HG02885 (cell line): Measurements from ENCODE around the gene HAUS6.
"Not testable (repeated sequence)": the region's sequence is repeated elsewhere in the genome, so short reads cannot be mapped to it uniquely, and the experiment has no call there.

Experiments
- ATAC-seq: cut with Tn5 transposase; IDR thresholded peaks from one replicate; pipeline ENCODE4 v1.9.1; 2021; ENCODE audit warnings: mild to moderate bottlenecking; ENCODE audit not compliant: unreplicated experiment, poor library complexity

The HAUS6 gene

DNA sequence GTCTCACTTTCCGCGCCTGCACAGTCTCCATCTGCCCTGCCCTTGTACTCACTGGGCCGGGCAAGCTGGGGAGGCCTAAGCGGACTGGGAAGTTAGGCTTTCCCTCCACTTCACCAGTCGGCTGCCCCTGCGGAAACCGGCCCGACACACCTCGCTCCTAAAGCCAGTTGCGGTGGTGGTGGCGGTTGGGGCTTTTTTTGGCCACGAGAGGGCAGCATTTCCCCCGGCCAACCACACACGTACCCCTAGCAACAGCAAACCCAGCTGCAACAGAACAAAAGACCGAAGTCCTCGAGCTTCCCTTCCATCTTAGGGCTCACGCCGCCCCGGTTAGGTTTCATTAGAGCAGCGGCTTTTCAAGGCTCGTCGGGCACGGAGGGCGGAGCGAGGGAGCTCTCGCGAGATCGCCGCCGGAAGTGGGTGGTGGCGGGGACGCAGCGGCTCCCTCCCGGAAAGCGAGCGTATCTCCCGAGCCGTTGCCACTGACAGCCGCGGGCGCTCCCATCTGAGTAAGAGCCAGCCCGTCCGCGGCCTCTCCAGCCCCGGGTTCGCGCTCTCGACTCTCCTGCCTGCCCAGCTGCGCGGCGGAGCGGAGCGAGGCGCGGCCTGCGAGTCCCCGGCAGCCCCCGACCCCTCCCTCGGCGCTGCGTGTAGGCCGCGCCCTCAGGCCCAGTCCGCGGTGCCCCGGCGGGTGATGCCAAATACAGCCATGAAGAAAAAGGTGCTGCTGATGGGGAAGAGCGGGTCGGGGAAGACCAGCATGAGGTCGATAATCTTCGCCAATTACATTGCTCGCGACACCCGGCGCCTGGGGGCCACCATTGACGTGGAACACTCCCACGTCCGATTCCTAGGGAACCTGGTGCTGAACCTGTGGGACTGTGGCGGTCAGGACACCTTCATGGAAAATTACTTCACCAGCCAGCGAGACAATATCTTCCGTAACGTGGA is 53.5 kb downstream of the HAUS6 start, which contains the start of gene RRAGA:
TSS of gene RRAGA (plus strand) at position 462 of the 951 bp plus-strand sequence. CDS start at position 695, 233 bp downstream.
- peak; percentile 88 for ATAC-seq

DNA sequence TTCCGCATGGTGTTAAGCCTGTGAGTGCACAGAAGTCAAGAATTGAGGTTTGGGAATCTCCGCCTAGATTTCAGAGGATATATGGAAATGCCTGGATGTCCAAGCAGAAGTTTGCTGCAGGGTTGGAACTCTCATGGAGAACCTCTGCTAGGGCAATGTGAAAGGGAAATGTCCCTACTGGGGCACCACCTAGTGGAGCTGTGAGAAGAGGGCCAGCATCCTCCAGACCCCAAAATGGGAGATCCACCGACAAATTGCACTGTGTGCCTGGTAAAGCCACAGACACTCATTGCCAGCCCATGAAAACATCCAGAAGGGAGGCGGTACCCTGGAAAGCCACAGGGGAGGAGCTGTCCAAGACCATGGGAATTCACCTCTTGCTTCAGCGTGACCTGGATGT is 66.1 kb downstream of the HAUS6 start:
- ATAC-seq, result no peak

DNA sequence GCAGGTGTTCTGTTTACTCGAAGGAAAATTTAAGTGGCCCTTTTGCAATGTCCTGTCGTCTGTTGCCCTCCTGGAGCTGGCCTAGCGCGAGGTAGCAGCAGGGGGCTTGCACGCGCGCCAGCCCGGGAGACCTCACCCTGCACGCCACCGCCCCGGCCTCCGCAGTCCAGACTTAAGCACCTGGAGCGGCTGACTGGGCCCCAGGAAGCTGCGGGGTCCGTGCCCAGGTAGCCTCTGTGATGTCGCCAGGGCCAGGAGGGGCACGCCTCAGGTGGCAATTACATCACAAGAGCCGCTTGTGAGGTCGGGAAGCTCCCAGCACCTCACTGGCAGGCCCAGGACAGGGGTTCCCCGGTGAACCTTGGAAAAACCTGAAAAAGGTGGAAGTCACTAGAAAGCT is 69.7 kb downstream of the HAUS6 start, which contains the start of gene SAXO1:
TSS of gene SAXO1 (minus strand) at position 195 of the 400 bp plus-strand sequence. CDS start 301 bp downstream, outside the sequence.
- no peak for ATAC-seq

DNA sequence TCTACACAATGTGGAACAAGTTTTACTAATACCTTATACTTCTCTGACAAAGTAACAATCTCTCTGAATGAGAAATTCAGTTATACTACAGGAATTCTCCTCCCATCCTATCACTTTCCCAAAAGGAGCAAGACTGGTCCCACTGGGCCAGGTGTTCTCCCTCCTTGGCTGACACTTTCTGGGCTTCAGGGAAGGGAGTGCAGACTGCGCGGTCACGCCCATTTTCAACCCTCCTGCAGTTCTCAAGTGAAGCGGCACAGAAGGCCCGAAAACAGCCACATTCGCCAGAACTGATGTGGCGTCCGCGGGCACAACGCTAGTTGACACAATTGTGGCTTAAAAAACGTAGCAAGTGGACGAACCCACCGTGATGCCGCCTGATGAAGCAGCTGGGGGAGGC is 70.3 kb downstream of the HAUS6 start:
- no peak for ATAC-seq

DNA sequence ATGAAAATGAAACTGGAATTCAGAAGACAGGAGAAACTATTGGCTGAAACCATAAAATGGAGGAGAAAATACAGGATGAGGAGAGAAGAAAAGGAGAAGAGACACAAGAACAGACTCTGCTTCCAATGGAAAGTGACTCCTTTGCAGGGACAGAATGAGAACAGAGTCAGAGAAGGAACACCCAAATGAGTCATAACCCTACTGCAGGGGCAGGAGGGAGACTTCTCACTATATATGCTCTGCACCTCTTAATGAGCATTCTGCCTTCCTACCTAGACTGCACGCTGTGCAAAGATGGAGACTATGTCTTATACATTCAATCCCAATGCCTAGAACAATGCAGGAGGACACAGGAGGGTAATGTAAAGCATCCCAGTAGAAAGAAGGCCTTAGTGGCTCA is 71.8 kb downstream of the HAUS6 start:
- ATAC-seq, result peak; percentile 86

DNA sequence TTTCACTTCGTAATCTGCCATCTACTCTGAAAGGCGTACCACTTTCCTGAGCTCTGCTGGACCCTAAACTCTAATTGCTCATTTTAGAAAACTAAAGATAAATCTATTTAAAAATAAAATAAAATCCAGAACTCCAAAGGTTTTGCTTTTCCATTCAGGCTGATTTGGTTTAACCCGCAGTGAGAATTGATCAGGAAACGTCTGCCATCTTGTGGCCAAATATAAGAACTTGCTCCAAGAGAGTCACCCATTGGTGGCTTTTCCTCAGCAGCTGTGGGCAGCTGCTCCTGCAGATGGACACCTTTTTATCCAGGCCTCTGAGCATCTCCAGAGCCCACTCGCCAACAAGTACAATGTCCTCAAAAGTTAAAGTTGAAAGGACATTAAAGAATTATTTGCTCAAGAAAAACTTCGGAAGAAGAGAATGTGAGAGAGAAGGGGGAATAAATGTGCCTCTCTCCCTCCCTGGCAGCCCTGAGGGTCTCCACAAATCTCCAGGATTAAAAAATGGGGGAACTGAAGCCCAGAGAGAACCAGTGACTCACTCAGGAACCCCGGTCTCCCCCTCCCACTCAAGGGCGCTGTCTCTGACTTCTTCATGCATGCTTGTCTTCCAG is 73.8 kb downstream of the HAUS6 start:
- peak; percentile 57 for ATAC-seq

DNA sequence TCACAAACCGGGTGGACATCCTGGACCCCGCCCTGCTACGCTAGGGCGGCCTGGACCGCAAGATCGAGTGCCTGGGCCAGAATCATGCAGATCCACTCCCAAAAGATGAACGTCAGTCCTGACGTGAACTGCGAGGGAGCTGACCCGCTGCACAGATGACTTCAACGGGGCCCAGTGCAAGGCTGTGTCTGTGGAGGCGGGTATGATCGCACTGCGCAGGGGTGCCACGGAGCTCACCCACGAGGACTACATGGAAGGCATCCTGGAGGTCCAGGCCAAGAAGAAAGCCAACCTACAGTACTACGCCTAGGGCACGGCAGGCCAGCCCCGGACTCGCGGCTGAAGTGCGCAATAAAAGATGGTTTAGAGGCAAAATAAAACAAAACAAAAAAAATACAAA is 74.9 kb downstream of the HAUS6 start:
- no peak for ATAC-seq

DNA sequence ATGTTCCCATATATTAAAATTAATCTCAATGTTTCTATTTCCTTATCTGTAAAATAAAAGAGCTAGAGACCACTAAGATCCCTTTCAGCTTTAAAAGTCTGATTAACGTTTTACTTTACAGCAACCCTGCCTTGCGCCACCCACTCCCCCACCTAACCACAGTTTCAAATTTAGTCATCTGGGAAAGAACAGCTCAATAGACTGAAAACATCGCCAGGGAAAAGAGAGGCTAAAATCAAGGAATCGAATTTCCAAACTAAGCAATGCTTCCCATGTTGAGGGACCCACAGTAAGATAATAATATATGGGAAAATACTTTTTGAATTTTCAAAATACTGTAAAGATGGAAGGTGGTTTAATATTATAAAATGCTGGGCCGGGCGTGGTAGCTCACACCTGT is 76.3 kb downstream of the HAUS6 start:
- no peak for ATAC-seq

DNA sequence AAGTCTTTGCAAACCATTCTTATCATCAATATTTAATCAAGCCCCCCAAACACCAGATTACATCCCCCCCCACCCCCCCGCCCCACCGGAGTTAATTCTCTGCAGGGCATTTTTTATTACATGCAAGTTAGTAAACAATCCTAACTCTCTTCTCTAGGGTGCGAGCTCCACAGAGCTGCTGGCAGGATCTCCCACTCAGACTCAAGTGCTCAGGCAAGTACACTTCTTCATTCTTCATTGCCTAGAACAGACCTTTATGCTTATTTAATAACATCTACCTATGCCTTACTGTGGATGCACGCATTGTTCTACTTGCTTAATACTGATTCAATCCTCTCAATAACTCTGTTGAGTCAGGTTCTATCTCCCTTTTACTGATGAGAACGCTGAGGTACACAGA is 79.6 kb downstream of the HAUS6 start:
- no peak for ATAC-seq

DNA sequence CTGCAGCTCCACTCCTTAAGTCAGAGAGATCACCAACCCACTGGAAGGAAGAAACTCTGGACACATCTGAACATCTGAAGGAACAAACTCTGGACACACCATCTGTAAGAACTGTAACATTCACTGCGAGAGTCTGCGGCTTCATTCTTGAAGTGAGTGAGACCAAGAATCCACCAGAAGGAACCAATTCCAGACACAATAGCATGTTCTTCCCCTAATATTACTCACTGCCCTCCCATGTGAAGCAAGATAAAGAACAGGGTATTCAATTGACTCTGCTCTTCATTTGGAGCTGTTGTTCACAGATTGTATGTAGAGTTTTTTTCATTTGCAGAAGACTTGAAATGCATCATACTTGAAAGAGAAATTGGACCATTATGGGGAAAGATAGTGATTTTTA is 80.5 kb downstream of the HAUS6 start:
- peak; percentile 70 for ATAC-seq

DNA sequence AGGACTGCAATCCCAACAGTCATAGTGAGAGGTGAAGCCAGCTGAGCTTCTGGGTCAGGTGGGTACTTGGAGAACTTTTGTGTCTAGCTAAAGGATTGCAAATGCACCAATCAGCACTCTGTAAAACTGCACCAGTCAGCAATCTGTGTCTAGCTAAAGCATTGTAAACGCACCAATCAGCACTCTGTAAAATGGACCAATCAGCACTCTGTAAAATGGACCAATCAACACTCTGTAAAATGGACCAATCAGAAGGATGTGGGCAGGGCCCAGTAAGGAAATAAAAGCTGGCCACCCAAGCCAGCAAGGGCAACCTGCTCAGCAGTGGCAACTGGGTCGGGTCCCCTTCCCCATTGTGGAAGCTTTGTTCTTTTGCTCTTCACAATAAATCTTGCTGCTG is 81.1 kb downstream of the HAUS6 start:
- ATAC-seq, result not testable (repeated sequence)

DNA sequence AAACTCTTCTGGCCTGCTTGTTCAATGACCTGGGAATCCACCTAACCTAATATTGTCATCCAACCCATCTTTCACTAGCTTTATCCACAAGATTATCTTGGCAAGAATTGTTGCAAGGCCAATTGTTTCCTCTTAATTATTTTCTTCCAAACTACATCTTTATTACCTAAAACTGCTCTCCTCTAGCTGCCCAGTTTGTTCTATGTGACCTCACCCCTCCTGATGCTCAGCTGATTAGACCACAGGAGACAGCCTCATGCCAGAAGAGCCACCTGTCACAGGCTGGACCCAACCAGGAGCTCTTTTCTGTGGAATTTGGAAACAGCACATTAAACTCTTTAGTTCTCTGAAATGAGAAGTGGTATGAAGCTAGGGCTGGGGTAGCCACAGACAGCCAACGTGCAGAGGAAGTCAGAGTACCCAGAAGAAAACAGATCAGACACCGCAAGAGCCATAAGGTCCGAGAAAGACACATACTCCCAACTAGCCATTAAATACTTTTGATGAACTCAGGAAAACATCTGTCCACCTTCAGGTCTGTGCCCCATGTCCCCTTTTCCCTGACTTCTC is 81.7 kb downstream of the HAUS6 start:
- no peak for ATAC-seq

DNA sequence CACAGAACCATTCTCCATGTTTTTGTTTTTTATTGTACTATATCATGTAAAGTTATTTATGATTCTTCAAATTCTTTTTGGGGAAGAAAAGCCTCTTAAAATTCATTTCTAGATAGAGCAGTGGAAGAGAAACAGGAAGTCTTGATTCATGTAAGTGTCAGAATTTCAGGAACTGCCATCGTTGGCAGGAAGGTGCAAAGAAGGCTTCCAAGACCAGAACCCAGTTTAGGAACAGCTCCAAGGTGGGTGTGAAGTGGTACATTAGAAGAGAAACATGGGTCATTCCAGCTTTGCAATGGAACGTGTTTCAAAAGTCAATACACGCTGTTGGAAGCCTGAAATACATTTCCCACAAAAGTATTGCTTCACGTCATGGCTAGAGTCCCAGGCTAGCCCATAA is 84.5 kb downstream of the HAUS6 start:
- no peak for ATAC-seq

DNA sequence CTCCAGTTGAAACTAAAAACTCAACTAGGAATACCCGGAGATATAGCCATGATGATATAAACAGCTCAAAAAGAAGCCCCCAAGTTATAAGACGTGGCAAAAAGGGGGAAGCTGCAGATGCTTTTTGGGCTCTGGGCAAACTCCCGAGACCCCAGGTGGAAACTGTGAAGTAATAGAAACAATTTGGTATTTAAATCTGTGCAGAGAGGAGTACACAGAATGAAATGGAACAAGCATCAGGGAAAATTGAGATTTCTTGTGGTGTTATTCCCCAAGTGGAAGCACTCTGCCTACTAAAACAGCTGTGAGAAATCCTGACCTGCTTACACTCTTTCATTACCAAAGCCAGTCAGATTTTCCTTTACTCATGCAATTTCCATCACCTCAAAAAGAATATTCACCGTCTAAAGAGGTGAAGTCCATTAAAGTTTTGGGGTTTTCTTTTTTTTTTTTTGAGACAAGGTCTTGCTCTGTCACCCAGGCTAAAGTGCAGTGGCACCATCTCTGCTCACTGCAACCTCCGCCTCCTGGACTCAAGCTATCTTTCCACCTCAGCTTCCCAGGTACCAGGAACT is 93.2 kb downstream of the HAUS6 start:
- ATAC-seq, result no peak
